Activated CD4-positive, alpha-beta T cell treated with anti-CD3 and anti-CD28 coated beads, Interleukin-2, amount 10 ng/mL, durations not matched to agents 24 days and 14 days (primary cell): ENCODE measurements around the gene TPRG1L. TPM values are rescaled to one million over a fixed set of nuclear protein-coding genes. Genes with fewer than 3 reads are reported as not detected.

Source experiments
- total RNA-seq: library from RNA; stranded (reverse); gene quantifications from 2 replicates; pipeline ENCODE4 v1.2.3, GENCODE V29; 2022

Gene TPRG1L
- total RNA-seq, 1 donor from 2014 or later: 9.7 TPM

Other genes starting within 250 kb of the TPRG1L start
- gene ARHGEF16, start 170.3 kb upstream of the TPRG1L start, total RNA-seq: not detected in 2 replicates
- 1.7 and 2.1 TPM in 2 replicates for gene MEGF6, start 13.5 kb upstream of the TPRG1L start, total RNA-seq
- 41.3 and 44.7 TPM in 2 replicates for gene WRAP73, start 25.1 kb downstream of the TPRG1L start, total RNA-seq
- gene TP73, start 27.5 kb downstream of the TPRG1L start, total RNA-seq: 1.3 and 1.4 TPM in 2 replicates
- not detected in 2 replicates for gene CCDC27, start 127.4 kb downstream of the TPRG1L start, total RNA-seq
- 0.66 and 1.4 TPM in 2 replicates for gene SMIM1, start 147.7 kb downstream of the TPRG1L start, total RNA-seq
- 40.8 and 46.0 TPM in 2 replicates for gene LRRC47, start 171.5 kb downstream of the TPRG1L start, total RNA-seq
- gene CEP104, start 232.2 kb downstream of the TPRG1L start, total RNA-seq: 46.2 and 48.1 TPM in 2 replicates
- 15.0 and 15.9 TPM in 2 replicates for gene DFFB, start 232.5 kb downstream of the TPRG1L start, total RNA-seq